GM19468 (cell line): ENCODE measurements around the gene GDPD5.
A peak's percentile ranks its signal among the peaks of the same experiment; 100 is the strongest.

Experiments
- ATAC-seq: cut with Tn5 transposase; IDR thresholded peaks from one replicate; pipeline ENCODE4 v1.9.1; 2021; ENCODE audit warnings: mild to moderate bottlenecking, moderate library complexity, moderate number of reproducible peaks; ENCODE audit not compliant: unreplicated experiment; ENCODE audit errors: extremely low read depth

Gene GDPD5

GRCh38 chr11:75525433-75526191, at the start of gene GDPD5:
Gene GDPD5, minus strand, starts transcription at chr11:75525941. Its CDS starts 48,206 bp downstream, at chr11:75477735.
- ATAC-seq = peak; percentile 59

GRCh38 chr11:75574698-75575602, 49.2 kb upstream of the GDPD5 start:
- no peak for ATAC-seq

- no peak for ATAC-seq
Observed at GRCh38 chr11:75572744-75573143, 47.0 kb upstream of the GDPD5 start.

- ATAC-seq = no peak
Observed at GRCh38 chr11:75571625-75572024, 45.9 kb upstream of the GDPD5 start.

- no peak for ATAC-seq
Observed at GRCh38 chr11:75570559-75571139, 44.9 kb upstream of the GDPD5 start.

GRCh38 chr11:75568616-75569219, 43.0 kb upstream of the GDPD5 start:
- no peak for ATAC-seq

- no peak for ATAC-seq
Observed at GRCh38 chr11:75567971-75568370, 42.2 kb upstream of the GDPD5 start.

GRCh38 chr11:75566763-75567279, 41.1 kb upstream of the GDPD5 start:
- ATAC-seq = no peak

- no peak for ATAC-seq
Observed at GRCh38 chr11:75565916-75566762, 40.4 kb upstream of the GDPD5 start.

GRCh38 chr11:75565221-75565814, 39.6 kb upstream of the GDPD5 start:
- ATAC-seq = no peak

GRCh38 chr11:75563978-75564552, 38.3 kb upstream of the GDPD5 start:
- ATAC-seq = no peak

- ATAC-seq = no peak
Observed at GRCh38 chr11:75563501-75563977, 37.8 kb upstream of the GDPD5 start.

- no peak for ATAC-seq
Observed at GRCh38 chr11:75562836-75563484, 37.2 kb upstream of the GDPD5 start.

GRCh38 chr11:75562048-75562835, 36.5 kb upstream of the GDPD5 start, which contains the start of gene SERPINH1:
Gene SERPINH1, plus strand, starts transcription at chr11:75562253. Its CDS starts 4,097 bp downstream, at chr11:75566350.
- peak; percentile 76 for ATAC-seq

GRCh38 chr11:75561426-75562047, 35.8 kb upstream of the GDPD5 start:
- ATAC-seq = no peak

GRCh38 chr11:75560644-75561043, 34.9 kb upstream of the GDPD5 start:
- ATAC-seq = no peak
